H9 (cell line): ENCODE data around the gene ZBTB7A. TPM values are rescaled to one million over a fixed set of nuclear protein-coding genes. Genes with fewer than 3 reads are reported as not detected.

ENCODE experiments used
- DNase-seq: peaks from one replicate; pipeline ENCODE4 v3.0.0-alpha.2; 2017
- H2AFZ ChIP-seq: one replicate; pipeline ENCODE4 v1.6.1; 2013; ENCODE audit warnings: mild to moderate bottlenecking, low read length, control low read depth, moderate library complexity
- H2AK5ac ChIP-seq: 2 replicates; pipeline ENCODE4 v1.6.1; 2013; ENCODE audit warnings: low read length, control low read depth, mixed read lengths; ENCODE audit not compliant: insufficient read length
- H2BK120ac ChIP-seq: one replicate; pipeline ENCODE4 v1.6.1; 2013; ENCODE audit warnings: low read depth, mild to moderate bottlenecking, low read length, control low read depth, inconsistent platforms; ENCODE audit not compliant: poor library complexity, severe bottlenecking
- H2BK12ac ChIP-seq: 2 replicates; pipeline ENCODE4 v1.6.1; 2013; ENCODE audit warnings: low read length, control low read depth, mixed read lengths, low read depth; ENCODE audit not compliant: insufficient read length
- H2BK15ac ChIP-seq: 2 replicates; pipeline ENCODE4 v1.6.1; 2013; ENCODE audit warnings: low read depth, low read length, control low read depth
- H2BK20ac ChIP-seq: one replicate; pipeline ENCODE4 v1.6.1; 2013; ENCODE audit warnings: low read depth, mild to moderate bottlenecking, low read length, control low read depth, inconsistent platforms; ENCODE audit not compliant: poor library complexity, severe bottlenecking
- H2BK5ac ChIP-seq: 2 replicates; pipeline ENCODE4 v1.6.1; 2013; ENCODE audit warnings: low read length, control low read depth, mixed read lengths; ENCODE audit not compliant: insufficient read length
- H3K14ac ChIP-seq: 2 replicates; pipeline ENCODE4 v1.6.1; 2013; ENCODE audit warnings: low read length, control low read depth; ENCODE audit not compliant: insufficient read depth
- H3K18ac ChIP-seq: 2 replicates; pipeline ENCODE4 v1.6.1; 2013; ENCODE audit warnings: low read depth, mild to moderate bottlenecking, mixed read lengths, low read length, control low read depth; ENCODE audit not compliant: insufficient read length
- H3K23ac ChIP-seq: 2 replicates; pipeline ENCODE4 v1.6.1; 2013; ENCODE audit warnings: low read length, control low read depth, mixed read lengths, low read depth; ENCODE audit not compliant: insufficient read length
- H3K23me2 ChIP-seq: 2 replicates; pipeline ENCODE4 v1.6.1; 2013; ENCODE audit warnings: low read depth, mild to moderate bottlenecking, mixed read lengths, low read length, control low read depth; ENCODE audit not compliant: insufficient read length, poor library complexity, severe bottlenecking
- H3K27ac ChIP-seq: 2 replicates; pipeline ENCODE4 v1.5.1; 2013; ENCODE audit warnings: low read length, control low read depth, mixed read lengths, low read depth; ENCODE audit not compliant: insufficient read length
- H3K27me3 ChIP-seq: 2 replicates; pipeline ENCODE4 v1.6.1; 2013; ENCODE audit warnings: low read length, control low read depth, inconsistent platforms; ENCODE audit not compliant: insufficient read depth
- H3K4ac ChIP-seq: 2 replicates; pipeline ENCODE4 v1.6.1; 2013; ENCODE audit warnings: low read depth, mild to moderate bottlenecking, control low read depth, inconsistent platforms, low read length, moderate library complexity
- H3K4me1 ChIP-seq: 2 replicates; pipeline ENCODE4 v1.6.1; 2013; ENCODE audit warnings: low read length, control low read depth, inconsistent platforms; ENCODE audit not compliant: insufficient read depth
- H3K4me2 ChIP-seq: 2 replicates; pipeline ENCODE4 v1.6.1; 2013; ENCODE audit warnings: low read length, control low read depth, mixed read lengths; ENCODE audit not compliant: insufficient read length, insufficient read depth
- H3K56ac ChIP-seq: 2 replicates; pipeline ENCODE4 v1.6.1; 2013; ENCODE audit warnings: low read depth, mild to moderate bottlenecking, mixed read lengths, low read length, control low read depth; ENCODE audit not compliant: insufficient read length
- H3K79me1 ChIP-seq: 2 replicates; pipeline ENCODE4 v1.6.1; 2013; ENCODE audit warnings: low read depth, mild to moderate bottlenecking, moderate library complexity, low read length, control low read depth, inconsistent platforms; ENCODE audit not compliant: insufficient read depth, poor library complexity, severe bottlenecking
- H3K79me2 ChIP-seq: 2 replicates; pipeline ENCODE4 v1.6.1; 2013; ENCODE audit warnings: low read length, control low read depth, inconsistent platforms; ENCODE audit not compliant: insufficient read depth
- H3K9ac ChIP-seq: 2 replicates; pipeline ENCODE4 v1.6.1; 2013; ENCODE audit warnings: low read length, control low read depth, mixed read lengths; ENCODE audit not compliant: insufficient read length; ENCODE audit errors: extremely low read depth
- H3K9me3 ChIP-seq: one replicate; pipeline ENCODE4 v1.6.1; 2013; ENCODE audit warnings: low read depth, low read length, inconsistent platforms; ENCODE audit not compliant: control insufficient read depth
- H3T11ph ChIP-seq: one replicate; pipeline ENCODE4 v1.6.1; 2013; ENCODE audit warnings: mild to moderate bottlenecking, low read length, control low read depth, inconsistent platforms
- H4K20me1 ChIP-seq: one replicate; pipeline ENCODE4 v1.6.1; 2013; ENCODE audit not compliant: control insufficient read depth, insufficient read length, insufficient read depth
- H4K5ac ChIP-seq: 2 replicates; pipeline ENCODE4 v1.6.1; 2013; ENCODE audit warnings: low read depth, mild to moderate bottlenecking, mixed read lengths, low read length, control low read depth; ENCODE audit not compliant: insufficient read length
- H4K8ac ChIP-seq: replicated peaks from 2 replicates; pipeline ENCODE4 v1.6.1; 2013; ENCODE audit warnings: low read length, control low read depth, mixed read lengths, low read depth; ENCODE audit not compliant: insufficient read length
- H4K91ac ChIP-seq: 2 replicates; pipeline ENCODE4 v1.6.1; 2013; ENCODE audit warnings: low read depth, mild to moderate bottlenecking, moderate library complexity, mixed read lengths, low read length, control low read depth; ENCODE audit not compliant: insufficient read length
- H3K27ac Mint-ChIP-seq, 3 experiments: 2 replicates in 2 of 3; 3 replicates in 1 of 3; pipeline ENCODE4 v1.8.0; 2020 to 2021; ENCODE audit warnings: mixed read lengths in 3 of 3, mild to moderate bottlenecking in 1 of 3, moderate library complexity in 1 of 3
- H3K27me3 Mint-ChIP-seq: 2 replicates; pipeline ENCODE4 v1.8.0; 2021; ENCODE audit warnings: low read depth, mild to moderate bottlenecking, moderate library complexity, mixed read lengths
- H3K36me3 Mint-ChIP-seq, 3 experiments: 2 replicates in 2 of 3; 3 replicates in 1 of 3; pipeline ENCODE4 v1.8.0; 2020 to 2021; ENCODE audit warnings: low read depth in 3 of 3, mixed read lengths in 3 of 3; ENCODE audit not compliant: insufficient read depth in 1 of 3
- H3K4me1 Mint-ChIP-seq, 2 experiments: 2 replicates each; pipeline ENCODE4 v1.8.0; 2020; ENCODE audit warnings: mixed read lengths in 2 of 2
- H3K4me3 Mint-ChIP-seq, 2 experiments: 2 replicates in 1 of 2; 3 replicates in 1 of 2; pipeline ENCODE4 v1.8.0; 2020 to 2021; ENCODE audit warnings: mild to moderate bottlenecking in 2 of 2, mixed read lengths in 2 of 2, moderate library complexity in 1 of 2
- H3K9me3 Mint-ChIP-seq, 2 experiments: 2 replicates in 1 of 2; 3 replicates in 1 of 2; pipeline ENCODE4 v1.8.0; 2020; ENCODE audit warnings: mild to moderate bottlenecking in 2 of 2, mixed read lengths in 2 of 2, moderate library complexity in 1 of 2
- CTCF ChIP-seq: fragments of 200-600 bp; sonication (generic); conservative IDR thresholded peaks from 3 replicates; pipeline ENCODE4 v1.8.0; 2021; ENCODE audit warnings: antibody characterized with exemption, mild to moderate bottlenecking
- WGBS: extraction: QIAGEN DNeasy Blood & Tissue Kit; methylation state at CpG from one replicate; pipeline ENCODE4 v1.1.7; 2013; ENCODE audit warnings: missing lambda C conversion rate, low lambda C conversion rate, mixed read lengths; ENCODE audit not compliant: insufficient read length; ENCODE audit errors: extremely low coverage; 5-methylcytosine and 5-hydroxymethylcytosine counted together
- total RNA-seq: library from RNA; stranded (reverse); gene quantifications from 2 replicates; pipeline ENCODE4 v1.2.1, GENCODE V29; 2021

Gene ZBTB7A
- total RNA-seq, 1 experiment from 2014 or later, result 24.9 TPM

DNA sequence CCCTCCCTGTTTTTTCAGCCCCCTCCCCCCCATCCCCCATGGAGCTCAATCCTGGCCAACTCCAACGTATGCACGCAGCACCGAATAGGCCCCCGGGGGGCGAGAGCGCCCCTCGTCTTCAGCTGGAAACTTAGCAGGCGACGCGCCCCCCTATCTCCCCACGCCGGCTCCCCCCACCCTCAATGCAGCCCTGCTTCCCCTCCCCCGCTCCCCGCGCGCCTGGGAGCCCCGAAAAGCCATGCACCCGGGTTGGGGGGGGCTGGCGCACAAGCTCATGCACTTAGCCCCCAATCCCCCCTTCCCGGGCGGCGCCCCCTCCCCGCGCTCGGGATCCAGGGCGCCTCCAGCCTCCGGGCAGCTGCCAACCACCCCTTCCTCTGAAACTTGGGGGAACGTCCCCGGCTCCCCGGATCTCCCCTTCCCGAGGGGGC lies 508 bp downstream of the ZBTB7A start:
- Histone ChIP-seq H4K5ac (no peak overlapping the region), H3K4me2 (peak overlapping the region; percentile 17), H3K27me3 (peaks cover 10% of the 10 kb centered on the region; the same call in 1 of the 2 replicates), H3K14ac (0 out of 2 replicates have a peak overlapping the region, but pooled peaks have one; percentile 26), H3K79me1 (peaks cover 6% of the 10 kb centered on the region), H3K4ac (no peak overlapping the region), H2AK5ac (no peak overlapping the region), H2BK120ac (no peak overlapping the region), H2BK5ac (no peak overlapping the region), H2BK15ac (no peak overlapping the region), H2BK12ac (no peak overlapping the region), H2BK20ac (no peak overlapping the region), H4K20me1 (peaks cover 3% of the 10 kb centered on the region), H3K9me3 (no peaks in the 10 kb centered on the region), H3K9ac (no peak overlapping the region), H2AFZ (no peak overlapping the region), H3K23ac (no peak overlapping the region), H3K79me2 (peaks cover 23% of the 10 kb centered on the region; the same call in 1 of the 2 replicates), H3K18ac (no peak overlapping the region), H4K8ac (no peak overlapping the region), H3T11ph (no peak overlapping the region), H4K91ac (no peak overlapping the region), H3K56ac (no peak overlapping the region), H3K23me2 (peaks cover 15% of the 10 kb centered on the region), H3K4me1 (no peaks in the 10 kb centered on the region; the same call in 1 of the 2 replicates), H3K27ac (no peak overlapping the region)
- TF ChIP-seq CTCF, result no peak
- peaks cover 0 to 7% (median 4%) of the 10 kb centered on the region in 3 experiments; a peak in 2 of 7 replicates for H3K36me3 Mint-ChIP-seq
- no peak for DNase-seq
- no peaks in the 10 kb centered on the region; a peak in 2 of 5 replicates for H3K9me3 Mint-ChIP-seq
- no peak overlapping the region for H3K27ac Mint-ChIP-seq
- peak overlapping the region; percentile 56 to 72 for H3K4me3 Mint-ChIP-seq
- H3K4me1 Mint-ChIP-seq, result peaks cover 8 to 24% of the 10 kb centered on the region in 2 experiments
- no CpG with 5 or more reads among the region's 31 CpGs for WGBS
- H3K27me3 Mint-ChIP-seq, result peaks cover 29% of the 10 kb centered on the region
